ENCODE measurements around the gene MYCBP2.

DNA sequence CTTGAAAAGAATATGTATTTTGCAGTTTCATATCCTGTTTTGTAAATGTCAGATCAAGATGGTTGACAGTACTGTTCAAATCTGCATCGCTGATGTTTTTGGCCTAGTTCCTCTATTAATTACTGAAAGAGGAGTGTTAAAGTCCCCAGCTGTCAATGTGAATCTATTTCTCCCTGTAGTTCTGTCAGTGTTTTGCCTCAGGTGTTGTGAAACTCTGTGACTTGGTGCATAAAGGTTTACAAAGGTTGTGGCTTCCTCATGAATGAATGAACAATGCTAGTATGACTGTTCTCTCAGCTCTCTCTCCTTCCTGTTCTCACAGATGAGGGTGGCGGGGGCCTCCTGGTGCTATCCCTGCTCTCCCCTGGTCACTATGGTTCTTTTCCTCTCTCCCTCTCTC is 142.4 kb downstream of the MYCBP2 start:
- TF ChIP-seq, protein P1, sequence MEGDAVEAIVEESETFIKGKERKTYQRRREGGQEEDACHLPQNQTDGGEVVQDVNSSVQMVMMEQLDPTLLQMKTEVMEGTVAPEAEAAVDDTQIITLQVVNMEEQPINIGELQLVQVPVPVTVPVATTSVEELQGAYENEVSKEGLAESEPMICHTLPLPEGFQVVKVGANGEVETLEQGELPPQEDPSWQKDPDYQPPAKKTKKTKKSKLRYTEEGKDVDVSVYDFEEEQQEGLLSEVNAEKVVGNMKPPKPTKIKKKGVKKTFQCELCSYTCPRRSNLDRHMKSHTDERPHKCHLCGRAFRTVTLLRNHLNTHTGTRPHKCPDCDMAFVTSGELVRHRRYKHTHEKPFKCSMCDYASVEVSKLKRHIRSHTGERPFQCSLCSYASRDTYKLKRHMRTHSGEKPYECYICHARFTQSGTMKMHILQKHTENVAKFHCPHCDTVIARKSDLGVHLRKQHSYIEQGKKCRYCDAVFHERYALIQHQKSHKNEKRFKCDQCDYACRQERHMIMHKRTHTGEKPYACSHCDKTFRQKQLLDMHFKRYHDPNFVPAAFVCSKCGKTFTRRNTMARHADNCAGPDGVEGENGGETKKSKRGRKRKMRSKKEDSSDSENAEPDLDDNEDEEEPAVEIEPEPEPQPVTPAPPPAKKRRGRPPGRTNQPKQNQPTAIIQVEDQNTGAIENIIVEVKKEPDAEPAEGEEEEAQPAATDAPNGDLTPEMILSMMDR (IDR thresholded peaks at IDR 0.05) = no peak
- no peak for TF ChIP-seq POLR2A (IDR thresholded peaks at IDR 0.05)
